AG10803 (cell line): ENCODE data around the gene DCANP1.

Source experiments
- DNase-seq: peaks from one replicate; pipeline ENCODE4 v3.0.0; 2010; ENCODE audit warnings: low read depth
- H3K4me3 ChIP-seq: 2 replicates; pipeline ENCODE4 v1.5.1; 2011; ENCODE audit warnings: mild to moderate bottlenecking, low read length, control low read depth
- TF ChIP-seq, protein P1 (sequence below): conservative IDR thresholded peaks from 2 replicates; pipeline ENCODE4 v1.5.1; 2011; ENCODE audit warnings: mild to moderate bottlenecking, low read length, control low read depth, inconsistent platforms

DCANP1 gene

DNA sequence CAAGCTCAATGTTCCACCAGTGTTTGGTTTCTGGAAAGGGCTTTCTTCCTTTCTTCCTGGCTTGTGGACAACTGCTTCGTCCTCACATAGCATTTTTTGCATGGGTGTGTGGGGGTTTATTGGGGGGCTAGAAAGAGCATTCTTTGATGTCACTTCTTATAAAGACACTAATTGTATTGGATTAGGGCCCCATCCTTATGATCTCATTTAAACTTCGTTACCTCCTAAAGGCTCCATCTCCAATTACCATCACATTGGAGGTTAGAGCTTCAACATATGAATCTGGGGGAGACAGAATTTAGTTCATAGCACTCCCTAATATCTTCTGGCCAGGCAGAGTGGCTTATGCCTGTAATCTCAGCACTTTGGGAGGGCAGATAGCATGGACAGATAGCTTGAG, 42.1 kb downstream of the DCANP1 start:
- DNase-seq, result no peak
- TF ChIP-seq, protein P1, sequence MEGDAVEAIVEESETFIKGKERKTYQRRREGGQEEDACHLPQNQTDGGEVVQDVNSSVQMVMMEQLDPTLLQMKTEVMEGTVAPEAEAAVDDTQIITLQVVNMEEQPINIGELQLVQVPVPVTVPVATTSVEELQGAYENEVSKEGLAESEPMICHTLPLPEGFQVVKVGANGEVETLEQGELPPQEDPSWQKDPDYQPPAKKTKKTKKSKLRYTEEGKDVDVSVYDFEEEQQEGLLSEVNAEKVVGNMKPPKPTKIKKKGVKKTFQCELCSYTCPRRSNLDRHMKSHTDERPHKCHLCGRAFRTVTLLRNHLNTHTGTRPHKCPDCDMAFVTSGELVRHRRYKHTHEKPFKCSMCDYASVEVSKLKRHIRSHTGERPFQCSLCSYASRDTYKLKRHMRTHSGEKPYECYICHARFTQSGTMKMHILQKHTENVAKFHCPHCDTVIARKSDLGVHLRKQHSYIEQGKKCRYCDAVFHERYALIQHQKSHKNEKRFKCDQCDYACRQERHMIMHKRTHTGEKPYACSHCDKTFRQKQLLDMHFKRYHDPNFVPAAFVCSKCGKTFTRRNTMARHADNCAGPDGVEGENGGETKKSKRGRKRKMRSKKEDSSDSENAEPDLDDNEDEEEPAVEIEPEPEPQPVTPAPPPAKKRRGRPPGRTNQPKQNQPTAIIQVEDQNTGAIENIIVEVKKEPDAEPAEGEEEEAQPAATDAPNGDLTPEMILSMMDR, result no peak
- H3K4me3 ChIP-seq, result no peak overlapping the region

DNA sequence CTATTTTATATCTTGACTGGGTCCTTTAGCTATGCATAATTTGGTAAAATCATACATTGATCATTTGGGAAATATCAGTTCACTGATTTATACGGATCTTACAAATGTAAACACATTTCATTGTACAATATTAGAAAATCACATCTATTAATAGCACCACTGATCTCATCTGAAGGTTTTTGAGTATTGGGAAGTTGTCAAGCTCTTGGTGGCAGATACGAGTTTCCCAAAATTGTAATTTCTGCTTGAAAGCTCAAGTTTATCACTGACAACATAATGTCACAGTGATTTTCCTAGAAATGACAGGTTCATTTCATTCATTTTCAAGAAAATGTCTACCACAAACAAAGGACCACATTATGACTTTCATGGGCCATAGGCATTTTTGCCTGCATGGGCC, 45.1 kb downstream of the DCANP1 start:
- no peak for DNase-seq
- TF ChIP-seq, protein P1, result no peak
- H3K4me3 ChIP-seq, result no peak overlapping the region

DNA sequence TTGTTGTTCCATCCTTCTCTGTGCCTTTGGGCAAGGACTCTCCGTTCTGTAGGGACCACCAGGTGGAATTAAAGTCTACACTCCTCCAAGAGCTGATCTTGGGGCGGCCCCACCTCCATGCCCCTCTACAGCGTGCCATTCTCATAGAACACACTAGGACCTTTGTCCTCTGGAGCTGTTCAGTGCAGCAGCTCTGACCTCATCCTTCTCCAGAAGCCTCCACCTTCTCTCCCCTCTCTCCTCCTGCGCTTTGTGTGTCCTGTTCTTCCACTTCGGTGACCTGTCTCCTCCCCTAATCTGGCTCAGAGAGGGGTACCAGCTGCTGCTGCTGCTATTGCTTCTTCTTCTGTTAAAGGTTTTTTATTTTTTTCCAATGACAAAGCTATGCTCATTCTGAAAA, 46.3 kb downstream of the DCANP1 start:
- TF ChIP-seq, protein P1, result no peak
- no peak for DNase-seq
- H3K4me3 ChIP-seq, result no peak overlapping the region

DNA sequence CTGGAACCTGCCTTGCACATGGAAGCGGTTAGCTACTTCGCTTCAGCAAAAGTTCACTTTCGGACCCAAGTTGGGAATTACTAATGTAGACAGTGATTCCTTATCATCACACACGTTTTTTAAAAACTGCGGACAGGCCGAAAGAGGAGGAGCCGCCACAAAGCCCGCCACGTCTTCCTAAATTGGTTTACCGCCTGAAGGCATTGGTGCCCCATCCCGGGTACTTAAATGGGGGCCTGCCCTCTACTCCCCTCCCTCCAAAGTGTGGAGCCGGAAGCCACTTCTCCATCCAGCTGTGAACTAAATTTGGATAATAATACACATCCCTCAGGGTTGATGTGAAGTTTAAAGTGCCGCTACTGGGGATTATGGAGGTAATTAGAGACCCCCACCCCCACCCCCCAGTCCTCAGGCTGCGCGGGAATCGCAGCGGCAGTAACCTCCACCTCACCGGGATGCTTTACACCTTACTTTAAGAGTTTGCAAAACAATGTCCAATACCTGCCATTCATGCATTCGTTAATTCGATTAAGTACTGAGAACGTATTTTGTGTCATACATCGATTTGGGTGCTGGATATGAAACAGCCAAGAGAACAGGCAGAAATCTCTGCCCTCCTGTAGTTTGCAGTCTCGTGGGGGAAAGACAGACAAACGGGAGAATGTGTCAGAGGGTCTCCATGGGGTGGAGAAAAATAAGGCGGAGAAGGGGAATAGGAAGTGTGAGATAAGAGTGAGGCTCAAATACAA, 47.2 kb downstream of the DCANP1 start:
- TF ChIP-seq, protein P1, result no peak
- no peak for DNase-seq
- peak overlapping the region; percentile 87 for H3K4me3 ChIP-seq

DNA sequence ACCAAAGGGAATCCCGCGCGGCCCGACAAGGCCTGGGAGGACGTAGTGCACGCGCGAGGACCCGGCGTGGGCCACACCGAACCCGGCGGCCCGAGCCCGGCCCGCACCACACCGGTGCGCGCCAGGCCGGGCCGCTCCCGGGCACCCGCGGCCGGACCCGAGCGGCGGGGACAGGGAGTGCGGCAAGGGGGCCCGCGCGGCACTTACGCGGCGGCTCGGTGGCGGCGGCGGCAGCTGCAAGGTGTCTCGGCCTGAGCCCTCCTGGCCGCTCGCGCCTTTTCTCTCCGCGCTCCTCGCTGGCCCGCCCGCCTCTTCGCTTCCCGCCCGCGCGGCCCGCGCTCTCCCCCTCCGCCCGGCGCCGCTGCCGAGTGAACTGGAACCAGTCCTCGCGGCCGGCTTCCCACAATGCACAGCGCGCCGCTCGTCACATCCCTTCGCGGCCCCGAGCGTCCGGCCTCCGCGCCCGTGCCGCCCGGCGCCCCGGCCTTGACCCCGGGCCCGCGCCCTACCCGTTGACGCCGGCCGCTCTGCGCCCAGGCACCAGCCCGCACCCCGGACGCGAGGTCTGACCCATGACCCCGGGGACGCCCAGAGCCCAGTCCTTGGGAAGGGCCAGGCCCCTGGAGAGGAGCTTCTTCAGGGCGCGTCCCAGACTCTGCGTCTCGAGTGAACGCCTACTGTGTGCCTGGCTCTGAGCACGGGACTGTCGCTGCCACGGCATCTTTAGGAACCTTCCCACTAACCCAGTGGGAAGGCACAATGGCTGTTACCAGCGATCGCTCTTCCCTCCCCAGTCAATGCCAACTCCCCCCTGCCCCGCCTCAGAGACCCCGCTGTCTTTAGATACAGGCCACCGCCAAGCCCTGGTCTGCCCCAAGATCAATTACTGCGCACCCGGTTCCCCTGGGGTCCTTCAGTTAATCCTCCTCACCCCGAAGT, 48.0 kb downstream of the DCANP1 start, which contains the start of gene MACROH2A1:
MACROH2A1 (minus strand) TSS at position 377 of the 939 bp plus-strand sequence. CDS start 10,138 bp downstream, outside the sequence.
- peak; percentile 86 for DNase-seq
- H3K4me3 ChIP-seq, result peak within 1 kb of the TSS; percentile 87
- TF ChIP-seq, protein P1, result no peak

DNA sequence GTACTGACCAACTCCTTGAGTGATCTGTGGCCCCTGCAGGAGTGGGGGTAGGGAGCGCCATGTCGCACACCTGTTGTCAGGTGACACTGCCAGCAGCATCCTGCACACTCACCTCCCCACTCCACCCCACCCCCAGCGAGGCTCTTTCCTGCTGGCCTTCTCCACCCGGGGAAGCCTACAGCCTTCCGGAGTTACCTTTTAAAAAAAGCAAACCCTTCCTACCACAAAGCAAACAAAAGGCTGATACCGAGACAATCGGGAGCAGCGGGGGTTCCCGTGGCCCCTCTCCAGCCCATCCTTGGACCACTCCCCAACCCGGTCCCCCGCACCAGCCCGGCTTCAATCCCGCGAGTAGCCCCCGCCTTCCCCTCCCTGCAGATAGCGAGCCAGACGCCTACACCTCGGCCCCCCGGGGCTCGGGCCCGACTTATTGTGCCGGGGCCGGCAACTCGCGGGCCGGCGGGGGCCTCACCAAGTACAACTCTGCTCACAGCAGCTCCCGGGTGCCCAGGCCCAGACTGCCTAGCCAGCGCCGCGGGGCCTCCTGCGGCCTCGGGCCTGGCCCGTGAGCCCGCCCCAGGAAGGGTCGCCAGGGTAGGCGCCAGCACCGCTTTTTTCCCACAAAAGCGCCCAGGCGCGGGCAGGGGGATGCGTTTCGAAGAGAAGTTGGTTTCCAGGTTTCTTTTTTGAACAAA, 48.8 kb downstream of the DCANP1 start:
- peak overlapping the region; percentile 71 for H3K4me3 ChIP-seq
- peak; percentile 38 for DNase-seq
- TF ChIP-seq, protein P1, result no peak
